CD14-positive monocyte (primary cell): ENCODE results near the gene TBC1D13. TPM values are rescaled to one million over a fixed set of nuclear protein-coding genes. Genes with fewer than 3 reads are reported as not detected.

ENCODE experiments used
- DNase-seq, 3 donors: peaks; one replicate each; pipeline ENCODE4 v3.0.0-alpha.2; 2011 to 2022
- H2AFZ ChIP-seq: 2 replicates; pipeline ENCODE4 v1.6.0; 2012; ENCODE audit warnings: mild to moderate bottlenecking, low read depth, low read length, inconsistent platforms; ENCODE audit not compliant: insufficient read depth, poor library complexity, severe bottlenecking
- H3K27ac ChIP-seq, 2 donors: 1 replicate in 1 of 2; 2 replicates in 1 of 2; pipeline ENCODE4 v1.5.1; 2012 to 2013; ENCODE audit warnings: low read length in 2 of 2, control low read depth in 1 of 2, inconsistent platforms in 1 of 2, low read depth in 1 of 2, mild to moderate bottlenecking in 1 of 2
- H3K27me3 ChIP-seq, 2 donors: one replicate each; pipeline versions ENCODE4 v1.6.0 to v1.6.1; 2011 to 2013; ENCODE audit warnings: low read length in 2 of 2; ENCODE audit not compliant: control insufficient read depth in 2 of 2, insufficient read depth in 2 of 2
- H3K36me3 ChIP-seq, 2 donors: replicated peaks in 1 of 2; 1 replicate in 1 of 2; 2 replicates in 1 of 2; pipeline versions ENCODE4 v1.5.1 to v1.6.1; 2012 to 2013; ENCODE audit warnings: low read length in 2 of 2, control low read depth in 1 of 2, inconsistent platforms in 1 of 2, mild to moderate bottlenecking in 1 of 2; ENCODE audit not compliant: insufficient read depth in 2 of 2, control insufficient read depth in 1 of 2
- H3K4me1 ChIP-seq, 2 donors: 1 replicate in 1 of 2; 2 replicates in 1 of 2; pipeline versions ENCODE4 v1.5.1 to v1.6.1; 2012 to 2013; ENCODE audit warnings: low read length in 2 of 2, control low read depth in 1 of 2, inconsistent platforms in 1 of 2, mild to moderate bottlenecking in 1 of 2, moderate library complexity in 1 of 2; ENCODE audit not compliant: insufficient read depth in 2 of 2, control insufficient read depth in 1 of 2
- H3K4me2 ChIP-seq: replicated peaks from 2 replicates; pipeline ENCODE3; 2012; ENCODE audit warnings: low read length, moderate library complexity, mild to moderate bottlenecking; ENCODE audit not compliant: poor library complexity, severe bottlenecking; ENCODE audit errors: extremely low read depth
- H3K4me3 ChIP-seq, 3 experiments: fragments of 200-600 bp in 1 of 3; sonication (generic) in 1 of 3; replicated peaks in 1 of 3; 1 replicate in 2 of 3; 2 replicates in 1 of 3; pipeline ENCODE4 v1.5.1; 2011 to 2013; ENCODE audit warnings: low read length in 3 of 3, mild to moderate bottlenecking in 3 of 3, control low read depth in 2 of 3, low read depth in 2 of 3, inconsistent platforms in 1 of 3, moderate library complexity in 1 of 3
- H3K79me2 ChIP-seq: 2 replicates; pipeline ENCODE4 v1.6.0; 2012; ENCODE audit warnings: mild to moderate bottlenecking, control low read depth, inconsistent platforms, low read length, moderate library complexity; ENCODE audit not compliant: insufficient read depth
- H3K9ac ChIP-seq: 2 replicates; pipeline ENCODE4 v1.6.0; 2017; ENCODE audit warnings: low read length, mild to moderate bottlenecking; ENCODE audit not compliant: insufficient read depth, poor library complexity, severe bottlenecking
- H3K9me3 ChIP-seq, 2 donors: replicated peaks in 1 of 2; 1 replicate in 1 of 2; 2 replicates in 1 of 2; pipeline versions ENCODE4 v1.5.1 to v1.6.1; 2012 to 2013; ENCODE audit warnings: low read length in 2 of 2, control low read depth in 1 of 2; ENCODE audit not compliant: control insufficient read depth in 1 of 2, insufficient read depth in 1 of 2
- H4K20me1 ChIP-seq: 2 replicates; pipeline ENCODE4 v1.6.0; 2012; ENCODE audit warnings: mild to moderate bottlenecking, low read length, control low read depth, moderate library complexity; ENCODE audit not compliant: insufficient read depth
- H3K27ac Mint-ChIP-seq, 7 donors: one replicate each; pipeline ENCODE4 v1.8.0; 2020; ENCODE audit warnings: mild to moderate bottlenecking in 7 of 7, mixed read lengths in 7 of 7, moderate library complexity in 6 of 7, inconsistent platforms in 2 of 7
- H3K27me3 Mint-ChIP-seq, 3 donors: one replicate each; pipeline ENCODE4 v1.8.0; 2021 to 2022; ENCODE audit warnings: low read depth in 3 of 3, mild to moderate bottlenecking in 3 of 3, mixed read lengths in 3 of 3, moderate library complexity in 3 of 3, inconsistent platforms in 1 of 3
- H3K36me3 Mint-ChIP-seq, 2 donors: one replicate each; pipeline ENCODE4 v1.8.0; 2020; ENCODE audit warnings: mixed read lengths in 2 of 2, inconsistent platforms in 1 of 2, mild to moderate bottlenecking in 1 of 2
- H3K4me1 Mint-ChIP-seq: one replicate; pipeline ENCODE4 v1.8.0; 2020; ENCODE audit warnings: mild to moderate bottlenecking, mixed read lengths
- H3K4me3 Mint-ChIP-seq, 2 donors: one replicate each; pipeline ENCODE4 v1.8.0; 2020; ENCODE audit warnings: mild to moderate bottlenecking in 2 of 2, mixed read lengths in 2 of 2, moderate library complexity in 1 of 2
- H3K9me3 Mint-ChIP-seq, 7 donors: one replicate each; pipeline ENCODE4 v1.8.0; 2020 to 2022; ENCODE audit warnings: mixed read lengths in 7 of 7, mild to moderate bottlenecking in 6 of 7, moderate library complexity in 6 of 7, inconsistent platforms in 2 of 7
- CTCF ChIP-seq: fragments of 200-600 bp; IDR thresholded peaks from one replicate; pipeline ENCODE4 v1.8.0; 2022; ENCODE audit warnings: antibody characterized with exemption, mild to moderate bottlenecking
- WGBS: methylation state at CpG from one replicate; pipeline ENCODE4 v1.1.5; 2013; ENCODE audit warnings: missing lambda C conversion rate; ENCODE audit not compliant: insufficient coverage; 5-methylcytosine and 5-hydroxymethylcytosine counted together
- intact Hi-C, 2 donors: fragments of 100-400 bp; cut with micrococcal nuclease; formaldehyde crosslinking; loops; one replicate each; pipeline versions ENCODE4 v1.15.0 to v1.15.1; 2023
- polyA plus RNA-seq, 3 donors: library from polyadenylated mRNA; depleted of rRNA in 1 of 3; unstranded in 2 of 3; stranded (reverse) in 1 of 3; fragments of 300-500 nt in 2 of 3; fragments of >200 nt in 1 of 3; fragmentation: Illumina TruSeq in 2 of 3; gene quantifications; 1 replicate in 2 of 3; 2 replicates in 1 of 3; pipeline ENCODE4 v1.2.3, GENCODE V29; 2012 to 2021

Gene TBC1D13
- polyA plus RNA-seq, 3 donors: 9.9 to 16.8 (median 13.8) TPM

- no peak for TF ChIP-seq CTCF
- 96% methylated on average over 3 of the region's 6 CpGs for WGBS
- H3K27me3 Mint-ChIP-seq: peaks cover 0 to 2% (median 0%) of the 10 kb centered on the region in 3 donors
- Histone ChIP-seq H3K79me2 (no peaks in the 10 kb centered on the region), H3K4me1 (no peaks in the 10 kb centered on the region), H4K20me1 (peaks cover 9% of the 10 kb centered on the region), H3K36me3 (peaks cover 18 to 31% of the 10 kb centered on the region in 2 donors), H3K9me3 (no peaks in the 10 kb centered on the region), H3K27me3 (no peaks in the 10 kb centered on the region), H2AFZ (no peak overlapping the region), H3K4me2 (no peak overlapping the region), H3K9ac (no peak overlapping the region), H3K27ac (no peak overlapping the region), H3K4me3 (no peak overlapping the region)
- DNase-seq: no peak
- H3K9me3 Mint-ChIP-seq: no peaks in the 10 kb centered on the region
- no peak overlapping the region for H3K4me3 Mint-ChIP-seq
- peaks cover 5% of the 10 kb centered on the region for H3K4me1 Mint-ChIP-seq
- peak overlapping the region in 3 of 7 donors; percentile 19 to 56 (median 51) for H3K27ac Mint-ChIP-seq
- H3K36me3 Mint-ChIP-seq: peaks cover 12 to 26% of the 10 kb centered on the region in 2 donors
- intact Hi-C loops: no loop called here
These were observed 29.5 kb upstream of the TBC1D13 start for GRCh38 chr9:128757602-128758001.

- H3K36me3 ChIP-seq: peaks cover under 1 to 4% of the 10 kb centered on the region in 2 donors
- no peaks in the 10 kb centered on the region for H3K4me1 ChIP-seq
- H3K4me1 Mint-ChIP-seq: no peaks in the 10 kb centered on the region
- no peaks in the 10 kb centered on the region for H3K9me3 Mint-ChIP-seq
- TF ChIP-seq CTCF: no peak
- no peak overlapping the region for H3K4me3 Mint-ChIP-seq
- H3K79me2 ChIP-seq: no peaks in the 10 kb centered on the region
- H3K9me3 ChIP-seq: no peaks in the 10 kb centered on the region
- peaks cover 9% of the 10 kb centered on the region for H4K20me1 ChIP-seq
- DNase-seq: no peak
- H3K27ac ChIP-seq: no peak overlapping the region
- 71% methylated on average over 9 of the region's 9 CpGs for WGBS
- H3K36me3 Mint-ChIP-seq: peaks cover 4 to 15% of the 10 kb centered on the region in 2 donors
- peak overlapping the region in 4 of 7 donors; percentile 10 to 79 (median 46) for H3K27ac Mint-ChIP-seq
- H3K27me3 Mint-ChIP-seq: peaks cover 0 to 2% (median 0%) of the 10 kb centered on the region in 3 donors
- H3K9ac ChIP-seq: no peak overlapping the region
- H2AFZ ChIP-seq: no peak overlapping the region
- H3K27me3 ChIP-seq: no peaks in the 10 kb centered on the region
- intact Hi-C loops: no loop called here
- no peak overlapping the region for H3K4me2 ChIP-seq
- H3K4me3 ChIP-seq: no peak overlapping the region
These were observed 24.2 kb upstream of the TBC1D13 start for GRCh38 chr9:128762671-128763449.
